ENCODE results near the gene LMO3.

LMO3 gene

GRCh38 chr12:16588812-16589211, 17.1 kb downstream of the LMO3 start:
- no peak for TF ChIP-seq ZC3H10 (CRISPR knock-in tag; IDR thresholded peaks at IDR 0.05)
- no peak for TF ChIP-seq GLIS3 (CRISPR knock-in tag; IDR thresholded peaks at IDR 0.05)
- TF ChIP-seq ZFP30 (CRISPR knock-in tag; IDR thresholded peaks at IDR 0.05) = no peak
- no peak for TF ChIP-seq ESRRG (CRISPR knock-in tag; IDR thresholded peaks at IDR 0.05)
- no peak for TF ChIP-seq OSR1 (CRISPR knock-in tag; IDR thresholded peaks at IDR 0.05)
- no peak for TF ChIP-seq PPARA (CRISPR knock-in tag; IDR thresholded peaks at IDR 0.05; ENCODE audit: borderline replicate concordance)
- no peak for ATAC-seq

GRCh38 chr12:16587514-16587913, 18.4 kb downstream of the LMO3 start:
- TF ChIP-seq TSHZ2 (CRISPR knock-in tag; IDR thresholded peaks at IDR 0.05) (no peak), ZFP3 (CRISPR knock-in tag; IDR thresholded peaks at IDR 0.05) (no peak), ZNF70 (CRISPR knock-in tag; IDR thresholded peaks at IDR 0.05) (no peak), ZNF8 (CRISPR knock-in tag; IDR thresholded peaks at IDR 0.05) (no peak), ISL1 (CRISPR knock-in tag; IDR thresholded peaks at IDR 0.05) (no peak), CSDC2 (CRISPR knock-in tag; IDR thresholded peaks at IDR 0.05) (no peak), POU6F1 (CRISPR knock-in tag; IDR thresholded peaks at IDR 0.05; ENCODE audit: borderline replicate concordance, low read depth) (no peak), BACH2 (CRISPR knock-in tag; IDR thresholded peaks at IDR 0.05; ENCODE audit: borderline replicate concordance) (no peak), ARNTL (CRISPR knock-in tag; IDR thresholded peaks at IDR 0.05; ENCODE audit: borderline replicate concordance, low read depth) (no peak), TOX (CRISPR knock-in tag; IDR thresholded peaks at IDR 0.05; ENCODE audit: borderline replicate concordance) (no peak)
- no peak for ATAC-seq

- no peak for TF ChIP-seq SNAI2 (CRISPR knock-in tag; IDR thresholded peaks at IDR 0.05)
- no peak for TF ChIP-seq PPARA (CRISPR knock-in tag; IDR thresholded peaks at IDR 0.05; ENCODE audit: borderline replicate concordance)
- TF ChIP-seq CSRNP3 (CRISPR knock-in tag; IDR thresholded peaks at IDR 0.05) = no peak
- no peak for TF ChIP-seq ZFP30 (CRISPR knock-in tag; IDR thresholded peaks at IDR 0.05)
- TF ChIP-seq RARB (CRISPR knock-in tag; IDR thresholded peaks at IDR 0.05) = no peak
- no peak for TF ChIP-seq ZNF70 (CRISPR knock-in tag; IDR thresholded peaks at IDR 0.05)
- no peak for TF ChIP-seq BACH2 (CRISPR knock-in tag; IDR thresholded peaks at IDR 0.05; ENCODE audit: borderline replicate concordance)
- no peak for TF ChIP-seq TOX (CRISPR knock-in tag; IDR thresholded peaks at IDR 0.05; ENCODE audit: borderline replicate concordance)
- no peak for TF ChIP-seq ISL1 (CRISPR knock-in tag; IDR thresholded peaks at IDR 0.05)
- ATAC-seq = no peak
Observed at GRCh38 chr12:16587110-16587453, 18.9 kb downstream of the LMO3 start.

- TF ChIP-seq TOX (CRISPR knock-in tag; IDR thresholded peaks at IDR 0.05; ENCODE audit: borderline replicate concordance) (no peak), CSRNP3 (CRISPR knock-in tag; IDR thresholded peaks at IDR 0.05) (no peak), ISL1 (CRISPR knock-in tag; IDR thresholded peaks at IDR 0.05) (no peak), ZC3H10 (CRISPR knock-in tag; IDR thresholded peaks at IDR 0.05) (no peak), ESRRG (CRISPR knock-in tag; IDR thresholded peaks at IDR 0.05) (no peak), TSHZ2 (CRISPR knock-in tag; IDR thresholded peaks at IDR 0.05) (no peak), PATZ1 (CRISPR knock-in tag; IDR thresholded peaks at IDR 0.05; ENCODE audit: borderline replicate concordance) (no peak), ZNF565 (CRISPR knock-in tag; conservative IDR thresholded peaks at IDR 0.05; ENCODE audit: low read depth) (no peak), ZFP3 (CRISPR knock-in tag; IDR thresholded peaks at IDR 0.05) (no peak), GLIS3 (CRISPR knock-in tag; IDR thresholded peaks at IDR 0.05) (no peak)
- no peak for ATAC-seq
Observed at GRCh38 chr12:16586350-16587109, 19.4 kb downstream of the LMO3 start.

Data from SK-N-SH treated with all-trans-retinoic acid at 6 μM for 48 hours (cell line).